ENCODE data around the gene SPAG9.
A peak's percentile ranks its signal among the peaks of the same experiment; 100 is the strongest.

SPAG9 gene

GRCh38 chr17:51154176-51154575, 33.5 kb upstream of the SPAG9 start:
- Histone ChIP-seq H3K56ac (ENCODE audit: low read length) (peak overlapping the region; percentile 95), H3K9ac (ENCODE audit: low read length) (peak overlapping the region; percentile 91), H3K4me2 (ENCODE audit: low read length) (peak overlapping the region; percentile 57), H3K36me3 (ENCODE audit: control insufficient read depth, insufficient read depth, low read length) (peaks cover 7% of the 10 kb centered on the region), H2BK15ac (replicated peaks; ENCODE audit: low read depth) (no peak overlapping the region), H3K27me3 (ENCODE audit: insufficient read depth, low read length, poor library complexity) (no peaks in the 10 kb centered on the region), H3K23ac (ENCODE audit: low read length) (no peak overlapping the region), H2BK120ac (ENCODE audit: low read depth, low read length) (no peak overlapping the region), H3K79me1 (ENCODE audit: low read length) (peaks cover 13% of the 10 kb centered on the region), H3K4me1 (ENCODE audit: control insufficient read depth, low read depth, low read length) (no peaks in the 10 kb centered on the region), H3K27ac (ENCODE audit: low read depth, low read length) (no peak overlapping the region), H3K18ac (ENCODE audit: low read length) (no peak overlapping the region), H4K8ac (ENCODE audit: low read depth, low read length) (no peak overlapping the region), H3K4ac (ENCODE audit: low read depth, low read length) (no peak overlapping the region), H4K5ac (ENCODE audit: low read length) (no peak overlapping the region), H2AK5ac (ENCODE audit: low read length) (no peak overlapping the region), H3K79me2 (ENCODE audit: control insufficient read depth, insufficient read depth, low read length) (peaks cover 43% of the 10 kb centered on the region), H2BK5ac (ENCODE audit: low read length) (no peak overlapping the region), H3K4me3 (ENCODE audit: low read length) (peak overlapping the region; percentile 74)
- WGBS (ENCODE audit: extremely low coverage, insufficient coverage, low lambda C conversion rate) = no CpG with 5 or more reads among the region's 6 CpGs
- peak; percentile 17 for DNase-seq

- Histone ChIP-seq H3K79me1 (ENCODE audit: low read length) (peaks cover 8% of the 10 kb centered on the region), H3K27ac (ENCODE audit: low read depth, low read length) (peak within 1 kb of the TSS; percentile 53), H4K5ac (ENCODE audit: low read length) (peak within 1 kb of the TSS; percentile 88), H3K79me2 (ENCODE audit: control insufficient read depth, insufficient read depth, low read length) (peaks cover 38% of the 10 kb centered on the region), H3K18ac (ENCODE audit: low read length) (no peak within 1 kb of the TSS), H3K27me3 (ENCODE audit: insufficient read depth, low read length, poor library complexity) (no peaks in the 10 kb centered on the region), H3K4me1 (ENCODE audit: control insufficient read depth, low read depth, low read length) (no peaks in the 10 kb centered on the region), H4K8ac (ENCODE audit: low read depth, low read length) (no peak within 1 kb of the TSS), H2BK120ac (ENCODE audit: low read depth, low read length) (no peak within 1 kb of the TSS), H3K56ac (ENCODE audit: low read length) (peak within 1 kb of the TSS; percentile 95), H2BK5ac (ENCODE audit: low read length) (no peak within 1 kb of the TSS), H3K36me3 (ENCODE audit: control insufficient read depth, insufficient read depth, low read length) (peaks cover 5% of the 10 kb centered on the region), H3K4me2 (ENCODE audit: low read length) (peak within 1 kb of the TSS; percentile 58), H3K23ac (ENCODE audit: low read length) (no peak within 1 kb of the TSS), H3K4me3 (ENCODE audit: low read length) (peak within 1 kb of the TSS; percentile 74), H2BK15ac (replicated peaks; ENCODE audit: low read depth) (no peak within 1 kb of the TSS), H3K9ac (ENCODE audit: low read length) (peak within 1 kb of the TSS; percentile 91), H3K4ac (ENCODE audit: low read depth, low read length) (no peak within 1 kb of the TSS), H2AK5ac (ENCODE audit: low read length) (no peak within 1 kb of the TSS)
- no CpG with 5 or more reads among the region's 60 CpGs for WGBS (ENCODE audit: extremely low coverage, insufficient coverage, low lambda C conversion rate)
- peak; percentile 100 for DNase-seq
These were observed 32.8 kb upstream of the SPAG9 start, which contains the start of gene NME1 for GRCh38 chr17:51153210-51154072. NME1 (plus strand) TSS chr17:51153559; CDS start chr17:51155655, 2,096 bp downstream.

- WGBS (ENCODE audit: extremely low coverage, insufficient coverage, low lambda C conversion rate) = no CpG with 5 or more reads among the region's 8 CpGs
These were observed 32.1 kb upstream of the SPAG9 start for GRCh38 chr17:51152766-51153209.

GRCh38 chr17:51150932-51151331, 30.3 kb upstream of the SPAG9 start:
- Histone ChIP-seq H3K4ac (ENCODE audit: low read depth, low read length) (no peak overlapping the region), H3K4me1 (ENCODE audit: control insufficient read depth, low read depth, low read length) (no peaks in the 10 kb centered on the region), H3K56ac (ENCODE audit: low read length) (no peak overlapping the region), H3K27ac (ENCODE audit: low read depth, low read length) (no peak overlapping the region), H4K5ac (ENCODE audit: low read length) (no peak overlapping the region), H2AK5ac (ENCODE audit: low read length) (no peak overlapping the region), H2BK120ac (ENCODE audit: low read depth, low read length) (no peak overlapping the region), H3K18ac (ENCODE audit: low read length) (no peak overlapping the region), H3K23ac (ENCODE audit: low read length) (no peak overlapping the region), H3K79me2 (ENCODE audit: control insufficient read depth, insufficient read depth, low read length) (peaks cover 25% of the 10 kb centered on the region), H3K4me3 (ENCODE audit: low read length) (no peak overlapping the region), H3K4me2 (ENCODE audit: low read length) (no peak overlapping the region), H3K9ac (ENCODE audit: low read length) (no peak overlapping the region), H3K27me3 (ENCODE audit: insufficient read depth, low read length, poor library complexity) (no peaks in the 10 kb centered on the region), H2BK5ac (ENCODE audit: low read length) (no peak overlapping the region), H2BK15ac (replicated peaks; ENCODE audit: low read depth) (no peak overlapping the region), H3K79me1 (ENCODE audit: low read length) (peaks cover 2% of the 10 kb centered on the region), H4K8ac (ENCODE audit: low read depth, low read length) (no peak overlapping the region), H3K36me3 (ENCODE audit: control insufficient read depth, insufficient read depth, low read length) (peaks cover 2% of the 10 kb centered on the region)
- DNase-seq = no peak
- WGBS (ENCODE audit: extremely low coverage, insufficient coverage, low lambda C conversion rate) = no CpG with 5 or more reads among the region's 5 CpGs

More at GRCh38 chr17:51152766-51153209, 32.1 kb upstream of the SPAG9 start:
- Histone ChIP-seq H3K4me2 (ENCODE audit: low read length) (peak overlapping the region; percentile 58), H4K8ac (ENCODE audit: low read depth, low read length) (no peak overlapping the region), H3K36me3 (ENCODE audit: control insufficient read depth, insufficient read depth, low read length) (peaks cover 5% of the 10 kb centered on the region), H4K5ac (ENCODE audit: low read length) (peak overlapping the region; percentile 88), H2AK5ac (ENCODE audit: low read length) (no peak overlapping the region), H3K79me1 (ENCODE audit: low read length) (peaks cover 8% of the 10 kb centered on the region), H3K4me3 (ENCODE audit: low read length) (no peak overlapping the region), H3K27me3 (ENCODE audit: insufficient read depth, low read length, poor library complexity) (no peaks in the 10 kb centered on the region), H2BK5ac (ENCODE audit: low read length) (no peak overlapping the region), H3K27ac (ENCODE audit: low read depth, low read length) (peak overlapping the region; percentile 18), H2BK120ac (ENCODE audit: low read depth, low read length) (no peak overlapping the region), H3K56ac (ENCODE audit: low read length) (peak overlapping the region; percentile 86), H2BK15ac (replicated peaks; ENCODE audit: low read depth) (no peak overlapping the region), H3K4me1 (ENCODE audit: control insufficient read depth, low read depth, low read length) (no peaks in the 10 kb centered on the region), H3K23ac (ENCODE audit: low read length) (no peak overlapping the region), H3K9ac (ENCODE audit: low read length) (peak overlapping the region; percentile 76), H3K18ac (ENCODE audit: low read length) (no peak overlapping the region), H3K4ac (ENCODE audit: low read depth, low read length) (no peak overlapping the region), H3K79me2 (ENCODE audit: control insufficient read depth, insufficient read depth, low read length) (peaks cover 37% of the 10 kb centered on the region)
- peak; percentile 7 for DNase-seq

- peaks cover 7% of the 10 kb centered on the region for H3K79me2 ChIP-seq (ENCODE audit: control insufficient read depth, insufficient read depth, low read length)
- no peak overlapping the region for H3K27ac ChIP-seq (ENCODE audit: low read depth, low read length)
- H3K56ac ChIP-seq (ENCODE audit: low read length) = no peak overlapping the region
- H3K27me3 ChIP-seq (ENCODE audit: insufficient read depth, low read length, poor library complexity) = no peaks in the 10 kb centered on the region
- H3K18ac ChIP-seq (ENCODE audit: low read length) = no peak overlapping the region
- H2BK120ac ChIP-seq (ENCODE audit: low read depth, low read length) = no peak overlapping the region
- no peak overlapping the region for H4K8ac ChIP-seq (ENCODE audit: low read depth, low read length)
- H3K36me3 ChIP-seq (ENCODE audit: control insufficient read depth, insufficient read depth, low read length) = no peaks in the 10 kb centered on the region
- no peaks in the 10 kb centered on the region for H3K4me1 ChIP-seq (ENCODE audit: control insufficient read depth, low read depth, low read length)
- H3K4me2 ChIP-seq (ENCODE audit: low read length) = no peak overlapping the region
- peak; percentile 14 for DNase-seq
- no peak overlapping the region for H2BK5ac ChIP-seq (ENCODE audit: low read length)
- H3K4me3 ChIP-seq (ENCODE audit: low read length) = no peak overlapping the region
- H4K5ac ChIP-seq (ENCODE audit: low read length) = no peak overlapping the region
- H2AK5ac ChIP-seq (ENCODE audit: low read length) = no peak overlapping the region
- no peak overlapping the region for H2BK15ac ChIP-seq (replicated peaks; ENCODE audit: low read depth)
- H3K9ac ChIP-seq (ENCODE audit: low read length) = no peak overlapping the region
- no peaks in the 10 kb centered on the region for H3K79me1 ChIP-seq (ENCODE audit: low read length)
- WGBS (ENCODE audit: extremely low coverage, insufficient coverage, low lambda C conversion rate) = no CpG with 5 or more reads among the region's 2 CpGs
- H3K23ac ChIP-seq (ENCODE audit: low read length) = no peak overlapping the region
- H3K4ac ChIP-seq (ENCODE audit: low read depth, low read length) = no peak overlapping the region
These were observed 28.5 kb upstream of the SPAG9 start for GRCh38 chr17:51149163-51149562.
